Parathyroid adenoma (tissue), 2 donors: ENCODE data around the gene CRHR2.

Experiments
- H2AFZ ChIP-seq: fragments of 300-600 bp; sonication (generic); one replicate; pipeline ENCODE4 v1.7.0; 2017; ENCODE audit warnings: antibody characterized with exemption, mild to moderate bottlenecking
- H3K27ac ChIP-seq: fragments of 300-600 bp; sonication (generic); one replicate; pipeline ENCODE4 v1.7.0; 2017
- H3K27me3 ChIP-seq: fragments of 300-600 bp; sonication (generic); one replicate; pipeline ENCODE4 v1.7.0; 2017; ENCODE audit warnings: low read length; ENCODE audit not compliant: control insufficient read depth, insufficient read depth
- H3K36me3 ChIP-seq: fragments of 300-600 bp; sonication (generic); one replicate; pipeline ENCODE4 v1.7.0; 2017; ENCODE audit warnings: low read length; ENCODE audit not compliant: control insufficient read depth, insufficient read depth
- H3K4me1 ChIP-seq: fragments of 300-600 bp; sonication (generic); one replicate; pipeline ENCODE4 v1.7.0; 2017; ENCODE audit warnings: control low read depth
- H3K4me2 ChIP-seq: fragments of 300-600 bp; sonication (generic); one replicate; pipeline ENCODE4 v1.7.0; 2017; ENCODE audit warnings: low read length
- H3K4me3 ChIP-seq: fragments of 300-600 bp; sonication (generic); one replicate; pipeline ENCODE4 v1.7.0; 2017; ENCODE audit warnings: low read depth, low read length
- H3K79me2 ChIP-seq: fragments of 300-600 bp; sonication (generic); one replicate; pipeline ENCODE4 v1.7.0; 2017; ENCODE audit warnings: control low read depth
- H3K9ac ChIP-seq: fragments of 300-600 bp; sonication (generic); one replicate; pipeline ENCODE4 v1.7.0; 2017; ENCODE audit warnings: mild to moderate bottlenecking
- H3K9me3 ChIP-seq: fragments of 300-600 bp; sonication (generic); one replicate; pipeline ENCODE4 v1.7.0; 2017; ENCODE audit warnings: low read length; ENCODE audit not compliant: control insufficient read depth
- TF ChIP-seq, protein P1 (sequence below): fragments of 300-600 bp; sonication (generic); IDR thresholded peaks from one replicate; pipeline ENCODE4 v1.7.0; 2017; ENCODE audit warnings: antibody characterized with exemption, mild to moderate bottlenecking
- donor health status: primary hyperparathyroidism.

CRHR2 gene

DNA sequence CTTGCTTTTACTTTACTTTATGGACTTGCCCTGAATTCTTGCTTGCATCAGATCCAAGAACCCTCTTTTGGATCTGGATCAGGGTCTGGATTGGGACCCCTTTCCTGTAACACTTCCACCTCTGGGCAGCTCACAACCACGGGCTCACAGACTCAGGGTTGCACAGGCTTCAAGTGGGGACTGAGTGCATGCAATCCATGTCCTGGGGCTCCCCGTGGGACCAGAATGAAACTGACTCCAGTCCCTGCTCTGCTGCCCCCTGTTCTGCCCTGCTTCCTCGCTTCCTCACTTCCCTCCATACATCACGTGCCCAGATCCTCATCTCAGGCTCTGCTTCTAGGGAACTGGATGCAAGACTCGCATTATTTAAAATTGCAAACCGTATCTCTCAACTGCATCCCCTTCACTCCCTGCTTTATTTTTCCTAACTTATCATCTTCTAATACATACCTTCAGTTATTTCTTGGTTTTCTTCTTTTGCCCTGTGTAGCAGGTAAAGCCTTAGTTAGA lies 46.4 kb upstream of the CRHR2 start:
- no peak overlapping the region for H2AFZ ChIP-seq
- no peak overlapping the region for H3K27ac ChIP-seq
- no peaks in the 10 kb centered on the region for H3K36me3 ChIP-seq
- no peaks in the 10 kb centered on the region for H3K27me3 ChIP-seq
- TF ChIP-seq, protein P1, sequence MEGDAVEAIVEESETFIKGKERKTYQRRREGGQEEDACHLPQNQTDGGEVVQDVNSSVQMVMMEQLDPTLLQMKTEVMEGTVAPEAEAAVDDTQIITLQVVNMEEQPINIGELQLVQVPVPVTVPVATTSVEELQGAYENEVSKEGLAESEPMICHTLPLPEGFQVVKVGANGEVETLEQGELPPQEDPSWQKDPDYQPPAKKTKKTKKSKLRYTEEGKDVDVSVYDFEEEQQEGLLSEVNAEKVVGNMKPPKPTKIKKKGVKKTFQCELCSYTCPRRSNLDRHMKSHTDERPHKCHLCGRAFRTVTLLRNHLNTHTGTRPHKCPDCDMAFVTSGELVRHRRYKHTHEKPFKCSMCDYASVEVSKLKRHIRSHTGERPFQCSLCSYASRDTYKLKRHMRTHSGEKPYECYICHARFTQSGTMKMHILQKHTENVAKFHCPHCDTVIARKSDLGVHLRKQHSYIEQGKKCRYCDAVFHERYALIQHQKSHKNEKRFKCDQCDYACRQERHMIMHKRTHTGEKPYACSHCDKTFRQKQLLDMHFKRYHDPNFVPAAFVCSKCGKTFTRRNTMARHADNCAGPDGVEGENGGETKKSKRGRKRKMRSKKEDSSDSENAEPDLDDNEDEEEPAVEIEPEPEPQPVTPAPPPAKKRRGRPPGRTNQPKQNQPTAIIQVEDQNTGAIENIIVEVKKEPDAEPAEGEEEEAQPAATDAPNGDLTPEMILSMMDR = no peak
- H3K4me3 ChIP-seq = no peak overlapping the region
- H3K4me2 ChIP-seq = no peak overlapping the region
- H3K4me1 ChIP-seq = no peaks in the 10 kb centered on the region
- no peak overlapping the region for H3K9ac ChIP-seq
- no peaks in the 10 kb centered on the region for H3K79me2 ChIP-seq
- H3K9me3 ChIP-seq = no peaks in the 10 kb centered on the region

DNA sequence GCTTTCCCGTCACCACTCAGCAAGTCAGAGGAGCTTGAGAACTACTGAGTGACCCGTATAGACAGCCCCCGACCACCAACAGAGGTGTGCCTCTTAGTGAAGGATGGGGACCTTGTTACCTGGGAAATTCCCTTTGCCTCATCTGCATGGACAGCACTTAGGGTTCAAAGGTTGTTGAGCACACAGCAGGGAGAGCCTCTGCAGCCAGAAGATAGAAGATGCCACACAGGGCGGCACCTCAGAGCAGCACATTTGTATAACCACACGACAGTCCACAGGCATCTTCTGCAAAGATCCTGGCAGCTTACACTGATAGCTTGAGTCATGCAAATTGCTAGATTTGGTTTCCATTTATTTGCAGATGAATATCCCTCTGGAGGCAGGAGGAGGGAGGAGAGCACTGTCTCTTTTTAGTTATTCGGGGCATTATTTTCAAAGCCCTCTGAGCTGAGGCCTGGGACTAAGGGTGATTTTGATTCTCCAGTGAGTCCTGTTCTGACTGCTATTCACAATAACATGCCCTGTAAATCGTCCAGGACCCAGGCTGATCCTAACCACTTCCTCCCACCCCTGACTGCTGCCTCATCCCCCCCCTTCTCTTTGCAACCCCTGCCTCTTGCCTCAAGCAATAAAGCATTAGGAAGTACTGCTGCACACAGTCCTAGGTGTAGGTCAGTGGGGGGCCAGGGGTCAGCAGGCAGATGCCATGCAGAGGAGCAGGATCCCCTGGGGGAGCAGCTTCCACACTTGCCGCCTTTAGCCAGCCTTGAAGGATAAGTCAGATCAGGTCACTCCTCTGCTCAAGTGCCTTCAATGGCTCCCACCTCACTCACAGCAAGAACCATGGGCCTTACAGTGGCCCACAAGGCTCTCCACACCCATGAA lies 45.0 kb upstream of the CRHR2 start:
- Histone ChIP-seq H3K9me3 (no peaks in the 10 kb centered on the region), H3K4me2 (no peak overlapping the region), H3K79me2 (no peaks in the 10 kb centered on the region), H3K27me3 (no peaks in the 10 kb centered on the region), H2AFZ (no peak overlapping the region), H3K27ac (no peak overlapping the region), H3K36me3 (no peaks in the 10 kb centered on the region), H3K4me1 (no peaks in the 10 kb centered on the region), H3K4me3 (no peak overlapping the region), H3K9ac (no peak overlapping the region)
- TF ChIP-seq, protein P1 = no peak

DNA sequence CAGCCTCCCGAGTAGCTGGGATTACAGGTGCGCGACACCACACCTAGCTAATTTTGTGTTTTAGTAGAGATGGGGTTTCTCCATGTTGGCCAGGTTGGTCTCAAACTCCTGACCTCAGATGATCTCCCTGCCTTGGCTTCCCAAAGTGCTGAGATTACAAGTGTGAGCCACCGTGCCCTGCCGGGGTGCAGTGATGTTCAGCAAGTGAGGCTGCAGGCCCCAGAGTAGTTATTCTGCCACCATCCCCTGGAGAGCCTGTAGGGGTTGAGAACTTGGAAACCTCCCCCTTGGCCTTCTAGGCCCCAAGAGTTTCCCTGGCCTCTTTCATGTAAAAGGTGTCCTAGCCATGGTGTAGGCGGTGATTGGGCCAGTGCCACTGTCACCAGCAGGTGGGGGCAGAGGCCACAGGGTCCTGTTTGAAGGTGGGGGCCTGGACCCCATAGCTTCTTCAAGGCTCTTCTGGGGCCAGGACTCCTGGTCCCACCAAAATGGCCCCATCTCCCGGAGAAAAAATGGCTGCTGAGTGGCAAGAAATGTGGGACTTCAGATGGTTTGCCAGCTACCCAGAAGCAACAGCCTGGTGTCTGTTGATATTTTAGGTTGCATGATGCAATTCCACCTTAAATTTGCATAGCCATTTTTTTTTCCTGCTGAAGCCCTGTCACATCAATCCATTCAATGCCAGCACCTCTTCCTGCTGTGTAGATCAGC lies 44.2 kb upstream of the CRHR2 start:
- no peak overlapping the region for H3K9ac ChIP-seq
- no peak overlapping the region for H3K27ac ChIP-seq
- H3K4me3 ChIP-seq = no peak overlapping the region
- no peak overlapping the region for H3K4me2 ChIP-seq
- no peaks in the 10 kb centered on the region for H3K9me3 ChIP-seq
- H3K4me1 ChIP-seq = no peaks in the 10 kb centered on the region
- no peak overlapping the region for H2AFZ ChIP-seq
- H3K27me3 ChIP-seq = no peaks in the 10 kb centered on the region
- no peaks in the 10 kb centered on the region for H3K79me2 ChIP-seq
- H3K36me3 ChIP-seq = no peaks in the 10 kb centered on the region
- TF ChIP-seq, protein P1 = no peak

DNA sequence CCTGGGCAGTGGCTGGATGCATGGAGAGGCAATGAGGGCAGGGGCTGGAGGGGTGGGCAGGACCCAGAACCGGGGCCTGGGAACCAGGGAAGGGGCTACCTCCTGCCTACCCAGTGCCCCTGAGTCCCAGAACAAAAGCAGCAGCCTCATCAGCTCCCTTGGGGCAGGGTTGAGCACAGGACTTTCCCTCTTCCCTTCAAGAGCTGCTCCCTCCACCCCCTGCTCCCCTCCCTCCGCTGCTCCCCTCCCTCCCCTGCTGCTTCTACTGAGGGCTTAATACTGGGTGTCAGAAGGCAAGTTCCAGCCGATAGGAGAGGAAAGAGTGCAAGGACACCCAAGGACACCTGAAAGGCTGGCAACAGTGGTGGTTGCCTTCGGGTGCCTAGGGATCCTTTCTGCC lies 41.5 kb upstream of the CRHR2 start:
- H2AFZ ChIP-seq = no peak overlapping the region
- TF ChIP-seq, protein P1 = no peak
- H3K36me3 ChIP-seq = no peaks in the 10 kb centered on the region
- H3K4me3 ChIP-seq = no peak overlapping the region
- H3K27me3 ChIP-seq = no peaks in the 10 kb centered on the region
- H3K27ac ChIP-seq = no peak overlapping the region
- no peaks in the 10 kb centered on the region for H3K4me1 ChIP-seq
- H3K79me2 ChIP-seq = no peaks in the 10 kb centered on the region
- H3K9ac ChIP-seq = no peak overlapping the region
- no peaks in the 10 kb centered on the region for H3K9me3 ChIP-seq
- no peak overlapping the region for H3K4me2 ChIP-seq
